ENCODE data around the gene POLN.

The POLN gene

DNA sequence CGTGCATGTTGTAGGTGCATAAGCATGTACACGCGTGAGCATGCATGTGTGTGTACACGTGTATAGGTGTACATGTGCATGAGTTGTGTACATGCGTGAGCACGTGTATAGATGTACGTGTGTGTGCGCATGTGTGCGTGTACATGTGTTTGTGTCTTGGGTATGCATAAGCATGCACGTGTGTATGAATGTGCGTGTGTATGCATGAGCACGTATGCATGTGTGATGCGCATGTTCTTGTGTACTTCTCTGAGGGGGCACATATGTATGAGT, 173.8 kb downstream of the POLN start:
- Histone ChIP-seq H3K4me3 (no peak overlapping the region), H3K27ac (no peak overlapping the region), H3K36me3 (ENCODE audit: insufficient read depth, low read length) (no peaks in the 10 kb centered on the region), H3K9ac (ENCODE audit: insufficient read length) (no peak overlapping the region), H3K9me3 (ENCODE audit: low read depth, low read length) (no peaks in the 10 kb centered on the region)
- TF ChIP-seq EZH2 (IDR thresholded peaks at IDR 0.05) (no peak), POLR2AphosphoS5 (IDR thresholded peaks at IDR 0.05; ENCODE audit: borderline replicate concordance, low read depth, low read length) (no peak), FOXP2 (optimal IDR thresholded peaks at IDR 0.05; ENCODE audit: control extremely low read depth, extremely low read length, insufficient read depth) (no peak)
- no peak for DNase-seq (ENCODE audit: low read depth, low spot score)

DNA sequence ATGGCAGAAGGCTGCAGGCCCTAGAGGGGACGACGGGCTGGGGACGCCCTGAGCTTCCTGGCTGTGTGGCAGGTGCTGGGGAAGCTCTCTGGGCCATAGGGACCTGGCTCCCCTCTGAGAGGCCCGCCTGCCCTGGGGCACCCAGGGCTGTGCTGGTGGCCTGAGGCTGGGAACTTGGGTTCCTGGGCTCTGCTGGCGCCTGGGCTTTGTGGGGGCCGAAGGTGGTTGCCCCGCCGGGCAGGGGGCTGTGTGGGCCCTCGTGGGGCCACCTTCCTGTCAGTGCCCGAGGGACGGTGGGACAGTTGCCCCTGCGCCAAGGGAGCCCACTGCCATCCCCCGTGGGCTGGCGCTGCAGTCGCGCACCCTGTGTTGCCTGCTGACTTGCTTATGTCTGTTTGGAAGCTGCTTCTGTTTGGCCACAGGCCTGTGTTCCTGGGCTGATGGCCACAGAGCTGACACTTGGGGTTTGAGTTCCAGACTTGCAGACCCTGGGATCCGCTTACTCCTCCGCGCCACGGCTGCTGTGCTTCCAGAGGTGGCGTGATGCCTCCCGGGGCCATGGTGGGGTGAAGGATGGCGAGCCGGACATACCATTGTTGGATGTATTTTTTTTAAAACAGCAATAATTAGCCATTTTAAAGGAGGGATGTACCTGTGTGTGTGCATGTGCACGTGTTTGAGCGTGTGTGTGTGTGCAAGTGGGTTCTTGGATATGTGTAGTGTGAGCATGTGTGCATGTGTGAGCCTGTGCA, 174.3 kb downstream of the POLN start:
- no peak overlapping the region for H3K9ac ChIP-seq (ENCODE audit: insufficient read length)
- no peak overlapping the region for H3K27ac ChIP-seq
- H3K9me3 ChIP-seq (ENCODE audit: low read depth, low read length): no peaks in the 10 kb centered on the region
- TF ChIP-seq EZH2 (IDR thresholded peaks at IDR 0.05) (no peak), POLR2AphosphoS5 (IDR thresholded peaks at IDR 0.05; ENCODE audit: borderline replicate concordance, low read depth, low read length) (no peak)
- DNase-seq (ENCODE audit: low read depth, low spot score): no peak
- no peaks in the 10 kb centered on the region for H3K36me3 ChIP-seq (ENCODE audit: insufficient read depth, low read length)
- no peak overlapping the region for H3K4me3 ChIP-seq

DNA sequence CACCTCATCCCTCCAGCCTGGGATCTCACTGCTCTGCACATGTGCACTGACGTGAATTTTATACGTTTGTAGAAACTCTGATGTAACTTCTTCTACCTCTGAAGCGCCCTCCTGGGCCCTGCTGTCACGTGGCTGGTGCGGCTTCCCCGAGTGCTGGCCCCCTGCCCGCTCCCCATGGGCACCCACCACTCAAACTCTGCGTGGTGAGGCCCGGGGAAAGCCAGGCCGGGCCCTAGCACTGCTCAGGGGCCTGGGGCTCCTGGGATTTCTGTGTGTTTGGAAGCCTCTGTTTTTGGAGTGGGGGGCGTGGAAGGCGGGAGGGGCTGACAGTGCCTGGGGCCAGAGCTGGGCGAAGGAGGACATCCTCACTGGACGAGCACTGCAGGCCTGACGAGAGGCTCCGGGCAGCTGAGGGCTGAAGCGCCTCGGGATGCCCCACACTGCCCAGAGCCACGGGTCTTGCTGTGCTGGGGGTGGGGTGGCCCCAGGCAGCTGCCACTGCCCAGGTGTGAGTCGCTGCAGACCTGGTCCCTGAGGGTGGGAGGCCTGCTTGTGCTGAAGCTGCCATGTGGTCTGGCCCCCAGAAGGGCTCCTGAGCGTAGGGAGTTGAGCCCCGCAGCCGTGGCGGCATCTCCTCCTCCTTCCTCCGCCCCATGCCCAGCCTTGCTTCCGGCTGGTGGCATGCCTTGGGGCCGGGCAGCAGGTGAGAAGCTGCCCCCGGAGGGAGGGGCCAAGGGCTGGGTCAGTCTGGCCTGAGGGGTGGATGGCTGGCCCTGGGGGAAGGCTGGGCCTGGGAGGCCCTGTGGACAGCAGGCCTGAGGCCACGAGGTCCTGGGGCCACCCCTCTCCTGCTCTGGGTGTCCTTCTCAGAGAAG, 175.1 kb downstream of the POLN start:
- no peaks in the 10 kb centered on the region for H3K36me3 ChIP-seq (ENCODE audit: insufficient read depth, low read length)
- TF ChIP-seq POLR2AphosphoS5 (IDR thresholded peaks at IDR 0.05; ENCODE audit: borderline replicate concordance, low read depth, low read length): no peak
- no peak for TF ChIP-seq EZH2 (IDR thresholded peaks at IDR 0.05)
- TF ChIP-seq FOXP2 (optimal IDR thresholded peaks at IDR 0.05; ENCODE audit: control extremely low read depth, extremely low read length, insufficient read depth): no peak
- no peak overlapping the region for H3K4me3 ChIP-seq
- DNase-seq (ENCODE audit: low read depth, low spot score): no peak
- H3K9me3 ChIP-seq (ENCODE audit: low read depth, low read length): no peaks in the 10 kb centered on the region
- H3K9ac ChIP-seq (ENCODE audit: insufficient read length): no peak overlapping the region
- H3K27ac ChIP-seq: no peak overlapping the region

DNA sequence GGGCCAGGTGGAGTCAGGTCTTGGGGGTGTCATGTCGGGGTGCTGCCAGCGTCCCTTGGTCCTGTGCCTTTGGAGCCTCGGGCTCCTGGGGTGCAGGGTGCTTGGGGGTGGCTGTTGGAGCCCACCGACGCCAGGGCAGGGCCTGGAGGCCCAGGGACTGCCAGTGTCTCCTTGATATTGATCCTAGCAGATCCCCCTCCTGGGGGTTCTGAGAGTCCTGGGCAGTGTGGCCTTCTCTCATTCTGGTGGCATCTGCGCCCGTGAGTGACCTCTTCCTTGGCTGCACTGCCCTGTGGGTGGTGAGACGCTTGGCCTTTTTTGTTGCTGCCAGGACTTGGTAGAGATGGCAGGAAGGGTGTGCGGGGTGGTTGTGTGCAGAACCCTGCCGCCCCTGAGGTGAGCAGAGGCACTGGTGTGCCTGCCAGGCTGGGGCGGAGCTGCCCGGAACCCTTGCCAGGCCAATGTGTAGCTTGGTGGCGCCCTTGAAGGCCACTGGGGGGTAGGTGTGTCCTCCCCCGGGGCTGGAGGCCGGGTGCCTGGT, 175.8 kb downstream of the POLN start:
- no peak for DNase-seq (ENCODE audit: low read depth, low spot score)
- Histone ChIP-seq H3K9me3 (ENCODE audit: low read depth, low read length) (no peaks in the 10 kb centered on the region), H3K4me3 (no peak overlapping the region), H3K9ac (ENCODE audit: insufficient read length) (no peak overlapping the region), H3K27ac (no peak overlapping the region), H3K36me3 (ENCODE audit: insufficient read depth, low read length) (no peaks in the 10 kb centered on the region)
- TF ChIP-seq EZH2 (IDR thresholded peaks at IDR 0.05): no peak
- TF ChIP-seq POLR2AphosphoS5 (IDR thresholded peaks at IDR 0.05; ENCODE audit: borderline replicate concordance, low read depth, low read length): no peak
- TF ChIP-seq FOXP2 (optimal IDR thresholded peaks at IDR 0.05; ENCODE audit: control extremely low read depth, extremely low read length, insufficient read depth): no peak

DNA sequence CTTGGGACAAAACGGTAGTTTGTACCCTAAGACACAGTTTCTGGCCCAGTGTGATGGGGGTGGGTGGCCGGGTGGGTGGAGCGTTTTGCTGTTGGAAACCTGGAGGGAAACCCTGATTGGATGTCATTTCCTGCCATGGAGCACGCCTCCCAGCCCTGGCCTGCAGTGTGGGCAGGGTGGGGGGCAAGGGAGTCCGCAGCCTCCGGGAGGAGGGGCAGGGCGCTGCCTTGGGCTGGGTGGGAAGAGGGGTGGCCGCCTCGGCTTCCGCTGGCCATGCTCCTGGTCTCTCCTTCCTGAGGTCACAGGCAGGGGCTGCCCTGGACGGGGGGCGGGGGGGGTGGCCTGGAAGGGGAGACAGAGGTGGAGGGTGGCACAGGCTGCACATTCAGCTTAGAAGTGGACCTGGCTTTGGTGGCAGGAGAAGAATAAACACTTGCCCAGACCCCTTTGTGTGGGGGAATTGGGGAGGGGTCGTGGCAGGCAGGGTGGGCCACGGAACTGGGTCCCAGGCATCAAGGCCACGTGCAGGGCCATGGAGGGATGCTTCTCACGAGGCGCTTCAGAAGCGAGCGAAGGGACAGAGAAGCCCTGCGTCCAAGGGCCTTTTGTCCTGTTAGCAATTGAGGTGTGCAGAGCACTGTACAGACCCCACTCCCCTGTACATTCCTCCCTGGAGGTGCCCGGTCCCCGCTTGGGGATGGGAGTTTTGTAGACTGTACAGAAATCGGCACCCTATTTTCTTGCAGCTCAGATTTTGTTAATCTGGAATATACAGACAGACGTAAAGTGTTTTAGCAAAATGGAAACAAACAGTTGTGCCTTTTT, 176.6 kb downstream of the POLN start:
- TF ChIP-seq FOXP2 (optimal IDR thresholded peaks at IDR 0.05; ENCODE audit: control extremely low read depth, extremely low read length, insufficient read depth) (no peak), EZH2 (IDR thresholded peaks at IDR 0.05) (no peak), POLR2AphosphoS5 (IDR thresholded peaks at IDR 0.05; ENCODE audit: borderline replicate concordance, low read depth, low read length) (no peak)
- H3K4me3 ChIP-seq: no peak overlapping the region
- no peak overlapping the region for H3K9ac ChIP-seq (ENCODE audit: insufficient read length)
- no peaks in the 10 kb centered on the region for H3K36me3 ChIP-seq (ENCODE audit: insufficient read depth, low read length)
- H3K27ac ChIP-seq: no peak overlapping the region
- DNase-seq (ENCODE audit: low read depth, low spot score): no peak
- H3K9me3 ChIP-seq (ENCODE audit: low read depth, low read length): no peaks in the 10 kb centered on the region

DNA sequence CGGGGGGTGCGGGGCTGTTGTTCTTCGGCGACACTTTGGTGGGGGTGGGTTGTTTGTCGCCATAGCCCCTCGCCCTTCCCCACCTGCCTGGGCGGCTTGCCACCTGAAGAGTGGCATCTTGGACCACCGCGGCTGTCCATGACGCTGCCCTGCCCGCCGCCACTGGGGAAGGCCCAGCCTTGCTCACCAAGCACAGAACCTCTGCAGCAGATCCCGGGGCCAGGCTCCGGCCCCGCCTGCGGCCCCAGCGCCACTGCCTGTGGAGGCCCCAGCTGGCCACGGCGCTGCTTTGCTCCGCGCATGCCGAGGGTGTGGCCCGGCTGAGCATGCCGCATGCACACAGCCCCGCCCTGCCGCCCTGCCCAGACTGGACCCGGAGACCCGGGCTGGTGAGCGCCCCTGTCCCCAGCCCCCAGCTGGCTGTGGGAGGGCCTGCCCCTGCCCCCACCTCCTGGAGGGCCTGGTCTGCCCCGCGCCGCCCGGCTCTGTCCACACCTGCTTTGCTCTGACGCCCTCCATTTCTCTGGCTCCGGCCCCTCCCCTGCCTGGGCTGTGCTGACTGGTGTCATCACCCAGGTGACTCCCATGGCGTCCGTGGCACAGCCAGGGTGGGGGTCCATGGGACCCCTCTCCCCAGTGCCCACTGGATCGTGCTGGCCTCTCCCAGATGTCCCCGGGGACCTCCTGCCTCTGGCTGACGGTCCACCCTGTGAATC, 177.5 kb downstream of the POLN start:
- Histone ChIP-seq H3K4me3 (no peak overlapping the region), H3K27ac (no peak overlapping the region), H3K9ac (ENCODE audit: insufficient read length) (no peak overlapping the region), H3K36me3 (ENCODE audit: insufficient read depth, low read length) (no peaks in the 10 kb centered on the region), H3K9me3 (ENCODE audit: low read depth, low read length) (no peaks in the 10 kb centered on the region)
- no peak for TF ChIP-seq POLR2AphosphoS5 (IDR thresholded peaks at IDR 0.05; ENCODE audit: borderline replicate concordance, low read depth, low read length)
- TF ChIP-seq FOXP2 (optimal IDR thresholded peaks at IDR 0.05; ENCODE audit: control extremely low read depth, extremely low read length, insufficient read depth): no peak
- TF ChIP-seq EZH2 (IDR thresholded peaks at IDR 0.05): no peak
- DNase-seq (ENCODE audit: low read depth, low spot score): no peak

DNA sequence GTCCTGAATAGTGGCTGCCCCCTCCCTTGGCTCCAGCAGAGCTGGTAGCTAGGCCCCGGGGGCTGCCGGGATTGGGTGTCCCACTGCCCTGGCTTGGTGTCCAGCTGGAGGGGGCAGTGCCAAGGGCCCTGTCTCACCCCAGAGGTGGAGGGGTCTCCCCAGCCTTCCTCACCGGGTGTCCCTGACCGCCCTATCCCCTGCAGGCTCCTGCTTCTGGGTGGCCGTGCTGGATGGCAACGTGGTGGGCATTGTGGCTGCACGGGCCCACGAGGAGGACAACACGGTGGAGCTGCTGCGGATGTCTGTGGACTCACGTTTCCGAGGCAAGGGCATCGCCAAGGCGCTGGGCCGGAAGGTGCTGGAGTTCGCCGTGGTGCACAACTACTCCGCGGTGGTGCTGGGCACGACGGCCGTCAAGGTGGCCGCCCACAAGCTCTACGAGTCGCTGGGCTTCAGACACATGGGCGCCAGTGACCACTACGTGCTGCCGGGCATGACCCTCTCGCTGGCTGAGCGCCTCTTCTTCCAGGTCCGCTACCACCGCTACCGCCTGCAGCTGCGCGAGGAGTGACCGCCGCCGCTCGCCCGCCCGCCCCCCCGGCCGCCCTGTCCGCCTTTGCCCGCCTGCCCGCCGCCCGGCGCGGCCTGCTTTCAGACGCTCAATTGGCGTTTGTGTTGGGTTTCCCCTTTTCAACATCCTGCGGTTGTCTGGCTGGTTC, 178.2 kb downstream of the POLN start:
- Histone ChIP-seq H3K36me3 (ENCODE audit: insufficient read depth, low read length) (no peaks in the 10 kb centered on the region), H3K9me3 (ENCODE audit: low read depth, low read length) (no peaks in the 10 kb centered on the region), H3K9ac (ENCODE audit: insufficient read length) (no peak overlapping the region), H3K27ac (no peak overlapping the region), H3K4me3 (no peak overlapping the region)
- no peak for TF ChIP-seq EZH2 (IDR thresholded peaks at IDR 0.05)
- TF ChIP-seq POLR2AphosphoS5 (IDR thresholded peaks at IDR 0.05; ENCODE audit: borderline replicate concordance, low read depth, low read length): no peak
- TF ChIP-seq FOXP2 (optimal IDR thresholded peaks at IDR 0.05; ENCODE audit: control extremely low read depth, extremely low read length, insufficient read depth): no peak
- no peak for DNase-seq (ENCODE audit: low read depth, low spot score)

Data from SK-N-MC (cell line).